Gastrocnemius medialis (tissue), 4 donors: Measurements from ENCODE around the gene THOC7.

Source experiments
- CTCF ChIP-seq, 5 experiments: fragments of 450-650 bp in 3 of 5; fragments of 200-600 bp in 2 of 5; sonication (generic) in 2 of 5; IDR thresholded peaks in 4 of 5; conservative IDR thresholded peaks in 1 of 5; 1 replicate in 4 of 5; 2 replicates in 1 of 5; pipeline ENCODE4 v1.5.1; 2016 to 2019; ENCODE audit warnings: antibody characterized with exemption in 5 of 5, mild to moderate bottlenecking in 3 of 5, moderate library complexity in 3 of 5
- POLR2A ChIP-seq, 2 donors: fragments of 450-650 bp; IDR thresholded peaks; one replicate each; pipeline ENCODE4 v1.6.1; 2017; ENCODE audit warnings: antibody characterized with exemption in 2 of 2, mild to moderate bottlenecking in 2 of 2, moderate library complexity in 2 of 2

- TF ChIP-seq CTCF (IDR thresholded peaks at IDR 0.05 in 4 of 5, conservative IDR thresholded peaks at IDR 0.05 in 1 of 5) (no peak), POLR2A (IDR thresholded peaks at IDR 0.05) (no peak)
These were observed 33.1 kb downstream of the THOC7 start for GRCh38 chr3:63830526-63830925.
